GM23248 (cell line): ENCODE data around the gene PRSS57. TPM values are rescaled to one million over a fixed set of nuclear protein-coding genes. Genes with fewer than 3 reads are reported as not detected.

Source experiments
- DNase-seq: peaks from one replicate; pipeline ENCODE4 v3.0.0-alpha.2; 2015
- H2AFZ ChIP-seq: fragments of 200-600 bp; sonication (generic); 2 replicates; pipeline ENCODE4 v1.6.1; 2016; ENCODE audit warnings: antibody characterized with exemption
- H3F3A ChIP-seq: fragments of 200-600 bp; sonication (generic); 2 replicates; pipeline ENCODE4 v1.6.1; 2016; ENCODE audit warnings: mild to moderate bottlenecking, antibody characterized with exemption, mixed run types; ENCODE audit not compliant: insufficient read depth
- H3K27ac ChIP-seq: fragments of 200-600 bp; sonication (generic); 2 replicates; pipeline ENCODE4 v1.5.1; 2016; ENCODE audit warnings: mild to moderate bottlenecking
- H3K27me3 ChIP-seq: fragments of 200-600 bp; sonication (generic); replicated peaks from 2 replicates; pipeline ENCODE4 v1.6.1; 2016; ENCODE audit warnings: mild to moderate bottlenecking; ENCODE audit not compliant: insufficient read depth
- H3K36me3 ChIP-seq: fragments of 200-600 bp; sonication (generic); 2 replicates; pipeline ENCODE4 v1.6.1; 2016; ENCODE audit warnings: low read depth, mild to moderate bottlenecking
- H3K4me1 ChIP-seq: fragments of 200-600 bp; sonication (generic); 2 replicates; pipeline ENCODE4 v1.6.1; 2016; ENCODE audit warnings: mild to moderate bottlenecking; ENCODE audit not compliant: insufficient read depth
- H3K4me2 ChIP-seq: fragments of 200-600 bp; sonication (generic); one replicate; pipeline ENCODE4 v1.6.1; 2016; ENCODE audit warnings: mild to moderate bottlenecking; ENCODE audit not compliant: unreplicated experiment
- H3K4me3 ChIP-seq: fragments of 200-600 bp; sonication (generic); 2 replicates; pipeline ENCODE4 v1.5.1; 2016; ENCODE audit warnings: mild to moderate bottlenecking
- H3K79me2 ChIP-seq: fragments of 200-600 bp; sonication (generic); 2 replicates; pipeline ENCODE4 v1.6.1; 2016; ENCODE audit warnings: mild to moderate bottlenecking; ENCODE audit not compliant: insufficient read depth
- H3K9ac ChIP-seq: fragments of 200-600 bp; sonication (generic); 2 replicates; pipeline ENCODE4 v1.6.1; 2016; ENCODE audit warnings: mild to moderate bottlenecking
- H3K9me2 ChIP-seq: fragments of 200-600 bp; sonication (generic); 2 replicates; pipeline ENCODE4 v1.6.1; 2016; ENCODE audit warnings: mixed run types, mild to moderate bottlenecking, moderate library complexity; ENCODE audit not compliant: insufficient read depth
- H3K9me3 ChIP-seq: fragments of 200-600 bp; sonication (generic); one replicate; pipeline ENCODE4 v1.6.1; 2017; ENCODE audit warnings: low read depth
- H4K20me1 ChIP-seq: fragments of 200-600 bp; sonication (generic); 2 replicates; pipeline ENCODE4 v1.6.0; 2016; ENCODE audit not compliant: insufficient read depth
- EZH2 ChIP-seq: fragments of 200-600 bp; sonication (generic); IDR thresholded peaks from 2 replicates; pipeline ENCODE4 v1.6.1; 2018; ENCODE audit warnings: antibody characterized with exemption, mild to moderate bottlenecking; ENCODE audit not compliant: insufficient read depth, poor library complexity, severe bottlenecking
- EZH2phosphoT487 ChIP-seq: fragments of 200-600 bp; sonication (generic); IDR thresholded peaks from 2 replicates; pipeline ENCODE4 v1.6.1; 2018; ENCODE audit warnings: antibody characterized with exemption, moderate library complexity, mild to moderate bottlenecking, low read depth; ENCODE audit not compliant: insufficient read depth
- WGBS, 2 experiments: methylation state at CpG; one replicate each; pipeline ENCODE4 v1.1.6; 2015 to 2017; ENCODE audit warnings: low lambda C conversion rate in 2 of 2, low coverage in 1 of 2; ENCODE audit errors: missing lambda C conversion rate in 2 of 2; 5-methylcytosine and 5-hydroxymethylcytosine counted together
- in situ Hi-C: fragments of 300-500 bp; cut with MboI; formaldehyde crosslinking; loops from 2 replicates; pipeline ENCODE4 v1.15.0; 2020
- polyA plus RNA-seq: library from polyadenylated mRNA; unstranded; fragments of >200 nt; fragmentation: Nextera tagmentation; extraction: Ambion mirVana; gene quantifications from 2 replicates; pipeline ENCODE4 v1.2.1, GENCODE V29; 2016
- total RNA-seq: library from RNA; depleted of rRNA; stranded (reverse); fragments of >200 nt; shearing (Covaris generic); gene quantifications from 2 replicates; pipeline ENCODE4 v1.2.3, GENCODE V29; 2014

Gene PRSS57
- total and polyA plus RNA-seq, 2 experiments from 2014 or later: not detected

DNA sequence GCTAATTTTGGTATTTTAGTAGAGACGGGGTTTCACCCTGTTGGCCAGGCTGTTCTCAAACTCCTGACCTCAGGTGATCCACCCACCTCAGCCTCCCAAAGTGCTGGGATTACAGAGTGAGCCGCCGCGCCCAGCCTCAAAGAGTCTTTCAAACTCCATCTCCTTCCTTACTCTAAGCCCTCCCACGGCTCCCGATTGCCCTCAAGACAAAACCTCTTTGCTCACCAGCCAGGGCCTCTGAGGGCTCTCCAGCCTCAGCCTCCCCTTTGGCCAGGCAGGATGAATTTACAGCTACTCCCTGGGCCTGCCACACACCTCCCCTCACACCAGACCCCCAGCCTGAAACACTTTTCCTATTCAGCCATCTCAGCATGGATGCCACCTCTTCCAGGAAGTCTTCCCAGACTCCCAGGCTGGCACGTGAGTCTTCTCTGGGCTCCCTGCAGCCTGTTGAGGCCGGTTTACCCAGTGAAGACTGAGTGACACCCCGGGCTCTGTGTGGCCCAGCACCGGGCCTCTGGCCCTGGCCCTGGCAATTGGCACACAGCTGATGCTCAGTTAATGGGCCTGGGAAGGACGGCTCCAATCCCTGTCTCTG lies 7.6 kb downstream of the PRSS57 start:
- Histone ChIP-seq H3K4me2 (no peak overlapping the region), H4K20me1 (no peaks in the 10 kb centered on the region), H2AFZ (no peak overlapping the region), H3K4me3 (no peak overlapping the region), H3K9ac (no peak overlapping the region), H3K36me3 (no peaks in the 10 kb centered on the region), H3K27ac (no peak overlapping the region), H3K79me2 (no peaks in the 10 kb centered on the region), H3K4me1 (no peaks in the 10 kb centered on the region), H3K9me3 (no peaks in the 10 kb centered on the region), H3F3A (no peaks in the 10 kb centered on the region), H3K27me3 (no peaks in the 10 kb centered on the region), H3K9me2 (no peaks in the 10 kb centered on the region)
- WGBS, 2 experiments: 64 to 80% methylated on average over 6 to 11 of the region's 11 CpGs
- no peak for TF ChIP-seq EZH2phosphoT487
- no peak for TF ChIP-seq EZH2
- in situ Hi-C loops: no loop called here
- DNase-seq: no peak

DNA sequence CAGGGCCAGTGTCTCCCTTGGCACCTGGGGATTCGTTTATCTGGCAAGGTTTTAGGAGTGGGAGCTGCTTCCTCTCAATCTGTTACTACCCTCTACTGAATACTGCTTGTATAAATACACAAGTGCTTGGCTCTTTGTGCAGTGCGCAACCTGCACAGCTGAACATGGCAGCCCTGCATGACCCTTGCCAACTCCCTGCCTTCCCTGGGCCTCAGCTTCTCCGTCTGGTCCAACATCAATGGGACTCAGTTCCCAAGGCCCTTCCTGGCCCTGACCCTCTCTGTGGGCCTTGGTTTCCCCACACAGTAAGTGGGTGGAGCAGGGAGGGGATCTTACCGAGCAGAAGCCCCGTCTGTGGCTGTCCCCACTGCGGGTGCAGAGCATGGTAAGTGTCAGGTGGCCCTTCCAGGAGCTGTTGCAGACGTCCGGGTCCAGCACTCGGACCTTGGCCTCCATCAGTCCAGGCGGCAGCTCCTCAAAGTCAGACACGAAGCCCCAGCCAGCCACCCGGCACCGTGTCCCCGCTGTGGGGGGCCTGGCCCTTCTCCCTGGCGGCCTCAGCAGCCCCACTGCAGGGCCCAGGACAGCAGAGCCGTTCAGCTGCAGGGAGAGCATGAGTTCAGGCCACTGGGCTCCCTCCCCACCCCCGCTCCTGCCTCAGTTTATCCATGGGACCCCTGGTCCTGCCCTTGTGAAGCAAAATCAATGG lies 8.5 kb downstream of the PRSS57 start:
- H2AFZ ChIP-seq: no peak overlapping the region
- H4K20me1 ChIP-seq: no peaks in the 10 kb centered on the region
- no peaks in the 10 kb centered on the region for H3K36me3 ChIP-seq
- no peaks in the 10 kb centered on the region for H3K79me2 ChIP-seq
- no peaks in the 10 kb centered on the region for H3K27me3 ChIP-seq
- no peaks in the 10 kb centered on the region for H3K9me3 ChIP-seq
- TF ChIP-seq EZH2phosphoT487: no peak
- TF ChIP-seq EZH2: no peak
- H3K9ac ChIP-seq: no peak overlapping the region
- 66 to 70% methylated on average over 17 of the region's 17 CpGs for WGBS, 2 experiments
- no peak overlapping the region for H3K4me2 ChIP-seq
- in situ Hi-C loops: no loop called here
- no peaks in the 10 kb centered on the region for H3K9me2 ChIP-seq
- no peaks in the 10 kb centered on the region for H3F3A ChIP-seq
- H3K4me3 ChIP-seq: no peak overlapping the region
- DNase-seq: no peak
- no peak overlapping the region for H3K27ac ChIP-seq
- H3K4me1 ChIP-seq: no peaks in the 10 kb centered on the region

GRCh38 chr19:685454-685931 lies 9.8 kb downstream of the PRSS57 start:
- in situ Hi-C loops: no loop called here

DNA sequence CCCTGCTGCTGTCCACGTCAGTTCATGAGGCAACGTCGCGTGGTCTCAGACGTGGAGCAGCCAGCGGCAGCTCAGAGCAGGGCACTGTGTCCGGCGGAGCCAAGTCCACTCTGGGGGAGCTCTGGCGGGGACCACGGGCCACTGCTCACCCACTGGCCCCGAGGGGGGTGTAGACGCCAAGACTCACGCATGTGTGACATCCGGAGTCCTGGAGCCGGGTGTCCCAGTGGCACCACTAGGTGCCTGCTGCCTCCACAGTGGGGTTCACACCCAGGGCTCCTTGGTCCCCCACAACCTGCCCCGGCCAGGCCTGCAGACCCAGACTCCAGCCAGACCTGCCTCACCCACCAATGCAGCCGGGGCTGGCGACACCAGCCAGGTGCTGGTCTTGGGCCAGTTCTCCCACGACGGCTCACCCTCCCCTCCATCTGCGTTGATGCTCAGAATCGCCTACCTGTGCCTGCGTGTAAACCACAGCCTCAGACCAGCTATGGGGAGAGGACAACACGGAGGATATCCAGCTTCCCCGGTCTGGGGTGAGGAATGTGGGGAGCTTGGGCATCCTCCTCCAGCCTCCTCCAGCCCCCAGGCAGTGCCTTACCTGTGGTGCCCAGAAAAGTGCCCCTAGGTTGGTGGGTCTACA lies 12.5 kb downstream of the PRSS57 start:
- H3K27ac ChIP-seq: no peak overlapping the region
- no peaks in the 10 kb centered on the region for H3K9me2 ChIP-seq
- in situ Hi-C loops: no loop called here
- peaks cover 5% of the 10 kb centered on the region; the same call in 1 of the 2 replicates for H3K4me1 ChIP-seq
- no peaks in the 10 kb centered on the region for H3K27me3 ChIP-seq
- H3K9me3 ChIP-seq: no peaks in the 10 kb centered on the region
- no peaks in the 10 kb centered on the region for H4K20me1 ChIP-seq
- no peak for DNase-seq
- H3K9ac ChIP-seq: no peak overlapping the region
- no peaks in the 10 kb centered on the region for H3K36me3 ChIP-seq
- no peaks in the 10 kb centered on the region; the same call in 1 of the 2 replicates for H3F3A ChIP-seq
- no peak overlapping the region for H3K4me2 ChIP-seq
- no peak overlapping the region for H3K4me3 ChIP-seq
- 77 to 78% methylated on average over 21 to 24 of the region's 25 CpGs for WGBS, 2 experiments
- TF ChIP-seq EZH2 (no peak), EZH2phosphoT487 (no peak)
- peaks cover 16% of the 10 kb centered on the region; the same call in 1 of the 2 replicates for H3K79me2 ChIP-seq
- no peak overlapping the region for H2AFZ ChIP-seq

More at GRCh38 chr19:685454-685931, 9.8 kb downstream of the PRSS57 start:
- Histone ChIP-seq H3K4me1 (no peaks in the 10 kb centered on the region), H3K36me3 (no peaks in the 10 kb centered on the region), H3K79me2 (no peaks in the 10 kb centered on the region), H3K4me2 (no peak overlapping the region), H3K9me2 (no peaks in the 10 kb centered on the region), H2AFZ (no peak overlapping the region), H3K4me3 (no peak overlapping the region), H3K9me3 (no peaks in the 10 kb centered on the region), H3K9ac (no peak overlapping the region), H3F3A (no peaks in the 10 kb centered on the region), H3K27me3 (no peaks in the 10 kb centered on the region), H3K27ac (no peak overlapping the region), H4K20me1 (no peaks in the 10 kb centered on the region)
- no peak for TF ChIP-seq EZH2
- no peak for TF ChIP-seq EZH2phosphoT487
- no peak for DNase-seq
- WGBS, 2 experiments: 65 to 66% methylated on average over 15 to 29 of the region's 31 CpGs
